Measurements from ENCODE around the gene CRTC1. TPM values are rescaled to one million over a fixed set of nuclear protein-coding genes. Genes with fewer than 3 reads are reported as not detected.

The CRTC1 gene
- total RNA-seq, 1 donor from 2014 or later: 28.8 TPM

- no peak overlapping the region for H3K4me3 Mint-ChIP-seq (ENCODE audit: unreplicated experiment)
- H3K36me3 Mint-ChIP-seq (ENCODE audit: unreplicated experiment): peaks cover 4% of the 10 kb centered on the region
- H3K27ac Mint-ChIP-seq (ENCODE audit: unreplicated experiment): no peak overlapping the region
- no peaks in the 10 kb centered on the region for H3K27me3 Mint-ChIP-seq (ENCODE audit: unreplicated experiment)
- TF ChIP-seq CTCF (IDR thresholded peaks at IDR 0.05; ENCODE audit: partially characterized antibody, unreplicated experiment): no peak
- peaks cover 13% of the 10 kb centered on the region for H3K4me1 Mint-ChIP-seq (ENCODE audit: low read depth, unreplicated experiment)
- DNase-seq: no peak
- H3K9me3 Mint-ChIP-seq (ENCODE audit: unreplicated experiment): peaks cover 2% of the 10 kb centered on the region
These were observed 38.4 kb upstream of the CRTC1 start for GRCh38 chr19:18645035-18645511.

- Mint-ChIP-seq H3K27me3 (ENCODE audit: unreplicated experiment) (no peaks in the 10 kb centered on the region), H3K9me3 (ENCODE audit: unreplicated experiment) (peaks cover 2% of the 10 kb centered on the region), H3K36me3 (ENCODE audit: unreplicated experiment) (peaks cover 4% of the 10 kb centered on the region), H3K4me3 (ENCODE audit: unreplicated experiment) (no peak overlapping the region), H3K27ac (ENCODE audit: unreplicated experiment) (no peak overlapping the region), H3K4me1 (ENCODE audit: low read depth, unreplicated experiment) (peaks cover 20% of the 10 kb centered on the region)
- TF ChIP-seq CTCF (IDR thresholded peaks at IDR 0.05; ENCODE audit: partially characterized antibody, unreplicated experiment): no peak
- DNase-seq: peak; percentile 55
These were observed 36.7 kb upstream of the CRTC1 start for GRCh38 chr19:18646535-18647370.

GRCh38 chr19:18647371-18647767 is 36.1 kb upstream of the CRTC1 start:
- peaks cover 3% of the 10 kb centered on the region for H3K27me3 Mint-ChIP-seq (ENCODE audit: unreplicated experiment)
- no peak for TF ChIP-seq CTCF (IDR thresholded peaks at IDR 0.05; ENCODE audit: partially characterized antibody, unreplicated experiment)
- peaks cover 2% of the 10 kb centered on the region for H3K9me3 Mint-ChIP-seq (ENCODE audit: unreplicated experiment)
- DNase-seq: no peak
- H3K4me3 Mint-ChIP-seq (ENCODE audit: unreplicated experiment): no peak overlapping the region
- H3K27ac Mint-ChIP-seq (ENCODE audit: unreplicated experiment): peak overlapping the region; percentile 2
- peaks cover 20% of the 10 kb centered on the region for H3K4me1 Mint-ChIP-seq (ENCODE audit: low read depth, unreplicated experiment)
- peaks cover 4% of the 10 kb centered on the region for H3K36me3 Mint-ChIP-seq (ENCODE audit: unreplicated experiment)

- no peak for TF ChIP-seq CTCF (IDR thresholded peaks at IDR 0.05; ENCODE audit: partially characterized antibody, unreplicated experiment)
- peaks cover 3% of the 10 kb centered on the region for H3K27me3 Mint-ChIP-seq (ENCODE audit: unreplicated experiment)
- no peak overlapping the region for H3K4me3 Mint-ChIP-seq (ENCODE audit: unreplicated experiment)
- peaks cover 4% of the 10 kb centered on the region for H3K36me3 Mint-ChIP-seq (ENCODE audit: unreplicated experiment)
- DNase-seq: no peak
- peaks cover 20% of the 10 kb centered on the region for H3K4me1 Mint-ChIP-seq (ENCODE audit: low read depth, unreplicated experiment)
- H3K27ac Mint-ChIP-seq (ENCODE audit: unreplicated experiment): no peak overlapping the region
- peaks cover 2% of the 10 kb centered on the region for H3K9me3 Mint-ChIP-seq (ENCODE audit: unreplicated experiment)
These were observed 35.7 kb upstream of the CRTC1 start for GRCh38 chr19:18647807-18648206.

- Mint-ChIP-seq H3K27ac (ENCODE audit: unreplicated experiment) (no peak overlapping the region), H3K27me3 (ENCODE audit: unreplicated experiment) (peaks cover 3% of the 10 kb centered on the region), H3K36me3 (ENCODE audit: unreplicated experiment) (peaks cover 4% of the 10 kb centered on the region), H3K9me3 (ENCODE audit: unreplicated experiment) (peaks cover 2% of the 10 kb centered on the region), H3K4me3 (ENCODE audit: unreplicated experiment) (no peak overlapping the region), H3K4me1 (ENCODE audit: low read depth, unreplicated experiment) (peaks cover 20% of the 10 kb centered on the region)
- no peak for DNase-seq
- no peak for TF ChIP-seq CTCF (IDR thresholded peaks at IDR 0.05; ENCODE audit: partially characterized antibody, unreplicated experiment)
These were observed 34.5 kb upstream of the CRTC1 start for GRCh38 chr19:18648973-18649315.
